DOHH2 (cell line): ENCODE data around the gene NUDT19.

Experiments
- CTCF ChIP-seq: fragments of 200-600 bp; sonication (generic); IDR thresholded peaks from one replicate; pipeline ENCODE4 v1.5.1; 2014; ENCODE audit warnings: antibody characterized with exemption, mild to moderate bottlenecking, low read depth, low read length; ENCODE audit not compliant: poor library complexity, severe bottlenecking
- EZH2phosphoT487 ChIP-seq: fragments of 200-600 bp; sonication (generic); IDR thresholded peaks from 2 replicates; pipeline ENCODE4 v1.6.1; 2017; ENCODE audit warnings: borderline replicate concordance, mild to moderate bottlenecking, antibody characterized with exemption, low read length, moderate library complexity, mixed read lengths

- TF ChIP-seq CTCF (no peak), EZH2phosphoT487 (no peak)
Observed at GRCh38 chr19:32662186-32662585, 29.4 kb upstream of the NUDT19 start.
